GM23338 (cell line): ENCODE results near the gene KRTAP1-4. TPM values are rescaled to one million over a fixed set of nuclear protein-coding genes. Genes with fewer than 3 reads are reported as not detected.

Experiments
- ATAC-seq: fragments of 200-7000 bp; cut with Tn5 transposase; 3 replicates; pipeline ENCODE4 v1.9.1; 2020
- DNase-seq: peaks from one replicate; pipeline ENCODE4 v3.0.0-alpha.2; 2015; ENCODE audit warnings: low spot score
- H2AFZ ChIP-seq: fragments of 200-600 bp; sonication (generic); 2 replicates; pipeline ENCODE4 v1.8.0; 2016; ENCODE audit warnings: antibody characterized with exemption, mild to moderate bottlenecking, moderate library complexity
- H3F3A ChIP-seq: fragments of 200-600 bp; sonication (generic); replicated peaks from 2 replicates; pipeline ENCODE4 v1.8.0; 2017; ENCODE audit warnings: antibody characterized with exemption, mixed run types, low read depth
- H3K27ac ChIP-seq: fragments of 200-600 bp; sonication (generic); 2 replicates; pipeline ENCODE4 v1.6.1; 2016; ENCODE audit warnings: low read depth
- H3K27me3 ChIP-seq: fragments of 200-600 bp; sonication (generic); 2 replicates; pipeline ENCODE4 v1.8.0; 2016; ENCODE audit warnings: mild to moderate bottlenecking, mixed run types, moderate library complexity; ENCODE audit not compliant: insufficient read depth
- H3K36me3 ChIP-seq: fragments of 200-600 bp; sonication (generic); 2 replicates; pipeline ENCODE4 v1.8.0; 2016; ENCODE audit warnings: mild to moderate bottlenecking; ENCODE audit not compliant: insufficient read depth
- H3K4me1 ChIP-seq: fragments of 200-600 bp; sonication (generic); 2 replicates; pipeline ENCODE4 v1.8.0; 2016; ENCODE audit warnings: mild to moderate bottlenecking, moderate library complexity; ENCODE audit not compliant: insufficient read depth
- H3K4me2 ChIP-seq: fragments of 200-600 bp; sonication (generic); 2 replicates; pipeline ENCODE4 v1.7.1; 2017; ENCODE audit warnings: mixed run types
- H3K4me3 ChIP-seq: fragments of 200-600 bp; sonication (generic); 2 replicates; pipeline ENCODE4 v1.6.1; 2016; ENCODE audit warnings: mixed run types
- H3K79me2 ChIP-seq: fragments of 200-600 bp; sonication (generic); replicated peaks from 2 replicates; pipeline ENCODE4 v1.8.0; 2017; ENCODE audit warnings: mild to moderate bottlenecking; ENCODE audit not compliant: insufficient read depth
- H3K9me2 ChIP-seq: fragments of 200-600 bp; sonication (generic); 2 replicates; pipeline ENCODE4 v1.8.0; 2017; ENCODE audit not compliant: insufficient read depth
- H4K20me1 ChIP-seq: fragments of 200-600 bp; sonication (generic); replicated peaks from 2 replicates; pipeline ENCODE4 v1.8.0; 2017; ENCODE audit warnings: mild to moderate bottlenecking; ENCODE audit not compliant: insufficient read depth
- H3K27ac Mint-ChIP-seq: 2 replicates; pipeline ENCODE4 v1.8.0; 2020; ENCODE audit warnings: inconsistent platforms, mild to moderate bottlenecking, moderate library complexity, mixed read lengths
- H3K27me3 Mint-ChIP-seq: 3 replicates; pipeline ENCODE4 v1.8.0; 2022; ENCODE audit warnings: low read depth, mild to moderate bottlenecking, moderate library complexity, mixed read lengths, inconsistent platforms; ENCODE audit not compliant: insufficient read depth, poor library complexity
- H3K36me3 Mint-ChIP-seq: 3 replicates; pipeline ENCODE4 v1.8.0; 2021; ENCODE audit warnings: low read depth, mild to moderate bottlenecking, inconsistent platforms, moderate library complexity, mixed read lengths
- H3K4me1 Mint-ChIP-seq: 3 replicates; pipeline ENCODE4 v1.8.0; 2020; ENCODE audit warnings: mild to moderate bottlenecking, inconsistent platforms, mixed read lengths
- H3K4me3 Mint-ChIP-seq: 3 replicates; pipeline ENCODE4 v1.8.0; 2021; ENCODE audit warnings: moderate library complexity, mild to moderate bottlenecking, inconsistent platforms, mixed read lengths
- H3K9me3 Mint-ChIP-seq: 3 replicates; pipeline ENCODE4 v1.8.0; 2020; ENCODE audit warnings: moderate library complexity, mild to moderate bottlenecking, inconsistent platforms, mixed read lengths
- EZH2phosphoT487 ChIP-seq: fragments of 200-600 bp; sonication (generic); IDR thresholded peaks from one replicate; pipeline ENCODE4 v1.8.1; 2018; ENCODE audit warnings: antibody characterized with exemption; ENCODE audit not compliant: unreplicated experiment
- JUNB ChIP-seq: IDR thresholded peaks from one replicate; pipeline ENCODE4 v1.6.1; 2016; ENCODE audit warnings: antibody characterized with exemption; ENCODE audit not compliant: unreplicated experiment
- NANOG ChIP-seq: IDR thresholded peaks from 2 replicates; pipeline ENCODE4 v1.6.1; 2016; ENCODE audit warnings: antibody characterized with exemption, borderline replicate concordance
- POLR2AphosphoS5 ChIP-seq: IDR thresholded peaks from 2 replicates; pipeline ENCODE4 v1.6.1; 2016; ENCODE audit warnings: antibody characterized with exemption, low read depth
- STAT1 ChIP-seq: IDR thresholded peaks from one replicate; pipeline ENCODE4 v1.6.1; 2016; ENCODE audit warnings: antibody characterized with exemption; ENCODE audit not compliant: unreplicated experiment
- ZNF114 ChIP-seq: fragments of 250-450 bp; sonication (Bioruptor Pico); IDR thresholded peaks from 2 replicates; pipeline ENCODE4 v1.5.0; 2020; ENCODE audit warnings: mild to moderate bottlenecking, moderate library complexity
- ZNF331 ChIP-seq: fragments of 250-450 bp; sonication (Bioruptor Pico); IDR thresholded peaks from 2 replicates; pipeline ENCODE4 v1.5.0; 2020; ENCODE audit warnings: low read depth, mild to moderate bottlenecking, moderate library complexity
- polyA plus RNA-seq: library from polyadenylated mRNA; unstranded; fragments of >200 nt; fragmentation: Nextera tagmentation; extraction: Ambion mirVana; gene quantifications from 2 replicates; pipeline ENCODE4 v1.2.1, GENCODE V29; 2016
- total RNA-seq: library from RNA; depleted of rRNA; stranded (reverse); fragments of >200 nt; shearing (Covaris generic); gene quantifications from 2 replicates; pipeline ENCODE4 v1.2.3, GENCODE V29; 2014
- TF ChIP-seq, protein P1 (sequence below), 2 experiments: fragments of 200-600 bp in 1 of 2; sonication (generic) in 1 of 2; conservative IDR thresholded peaks; 2 replicates each; pipeline versions ENCODE4 v1.5.1 to v1.6.1; 2016 to 2017; ENCODE audit warnings: antibody characterized with exemption in 2 of 2, low read depth in 2 of 2, mild to moderate bottlenecking in 2 of 2, moderate library complexity in 1 of 2
- TF ChIP-seq, protein P2 (sequence below): IDR thresholded peaks from 2 replicates; pipeline ENCODE4 v1.6.1; 2016; ENCODE audit warnings: antibody characterized with exemption
- TF ChIP-seq, protein P3 (sequence below): IDR thresholded peaks from one replicate; pipeline ENCODE4 v1.6.1; 2018; ENCODE audit warnings: antibody characterized with exemption; ENCODE audit not compliant: unreplicated experiment

KRTAP1-4 gene
- total and polyA plus RNA-seq, 2 experiments from 2014 or later = not detected

DNA sequence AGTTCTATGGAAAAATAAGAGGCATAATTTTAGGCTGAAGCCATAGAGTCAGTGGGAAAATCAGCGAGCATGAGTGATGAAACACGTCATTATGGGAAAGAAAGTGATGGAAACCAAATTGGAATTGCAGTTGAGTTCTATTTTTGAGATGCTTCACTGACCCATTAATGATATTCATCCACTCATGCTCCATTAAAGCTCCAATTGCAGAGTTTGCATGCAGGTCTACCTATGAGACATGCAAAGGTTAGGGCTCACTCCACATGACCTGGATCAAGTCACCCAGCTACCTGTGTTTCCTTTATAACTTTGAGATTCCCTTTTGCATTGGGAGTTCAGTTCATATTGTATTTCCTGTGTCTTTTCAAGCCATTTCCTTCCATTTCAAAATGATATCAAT lies 43.7 kb upstream of the KRTAP1-4 start:
- Histone ChIP-seq H2AFZ (no peak overlapping the region), H3K9me2 (peaks cover 5% of the 10 kb centered on the region), H3K4me3 (no peak overlapping the region), H3K4me1 (no peaks in the 10 kb centered on the region), H3K4me2 (no peak overlapping the region), H3F3A (no peaks in the 10 kb centered on the region), H3K27me3 (no peaks in the 10 kb centered on the region), H4K20me1 (no peaks in the 10 kb centered on the region), H3K27ac (no peak overlapping the region), H3K79me2 (no peaks in the 10 kb centered on the region), H3K36me3 (no peaks in the 10 kb centered on the region)
- H3K36me3 Mint-ChIP-seq = no peaks in the 10 kb centered on the region
- no peak for ATAC-seq
- H3K9me3 Mint-ChIP-seq = no peaks in the 10 kb centered on the region; the same call in 2 of the 3 replicates
- TF ChIP-seq JUNB (no peak), ZNF114 (CRISPR knock-in tag) (no peak), ZNF331 (no peak), POLR2AphosphoS5 (no peak), EZH2phosphoT487 (no peak), NANOG (no peak), STAT1 (no peak)
- TF ChIP-seq, protein P1, sequence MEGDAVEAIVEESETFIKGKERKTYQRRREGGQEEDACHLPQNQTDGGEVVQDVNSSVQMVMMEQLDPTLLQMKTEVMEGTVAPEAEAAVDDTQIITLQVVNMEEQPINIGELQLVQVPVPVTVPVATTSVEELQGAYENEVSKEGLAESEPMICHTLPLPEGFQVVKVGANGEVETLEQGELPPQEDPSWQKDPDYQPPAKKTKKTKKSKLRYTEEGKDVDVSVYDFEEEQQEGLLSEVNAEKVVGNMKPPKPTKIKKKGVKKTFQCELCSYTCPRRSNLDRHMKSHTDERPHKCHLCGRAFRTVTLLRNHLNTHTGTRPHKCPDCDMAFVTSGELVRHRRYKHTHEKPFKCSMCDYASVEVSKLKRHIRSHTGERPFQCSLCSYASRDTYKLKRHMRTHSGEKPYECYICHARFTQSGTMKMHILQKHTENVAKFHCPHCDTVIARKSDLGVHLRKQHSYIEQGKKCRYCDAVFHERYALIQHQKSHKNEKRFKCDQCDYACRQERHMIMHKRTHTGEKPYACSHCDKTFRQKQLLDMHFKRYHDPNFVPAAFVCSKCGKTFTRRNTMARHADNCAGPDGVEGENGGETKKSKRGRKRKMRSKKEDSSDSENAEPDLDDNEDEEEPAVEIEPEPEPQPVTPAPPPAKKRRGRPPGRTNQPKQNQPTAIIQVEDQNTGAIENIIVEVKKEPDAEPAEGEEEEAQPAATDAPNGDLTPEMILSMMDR (conservative IDR thresholded peaks at IDR 0.05; ENCODE audit: low read depth in 2 of 2) = no peak
- TF ChIP-seq, protein P2, sequence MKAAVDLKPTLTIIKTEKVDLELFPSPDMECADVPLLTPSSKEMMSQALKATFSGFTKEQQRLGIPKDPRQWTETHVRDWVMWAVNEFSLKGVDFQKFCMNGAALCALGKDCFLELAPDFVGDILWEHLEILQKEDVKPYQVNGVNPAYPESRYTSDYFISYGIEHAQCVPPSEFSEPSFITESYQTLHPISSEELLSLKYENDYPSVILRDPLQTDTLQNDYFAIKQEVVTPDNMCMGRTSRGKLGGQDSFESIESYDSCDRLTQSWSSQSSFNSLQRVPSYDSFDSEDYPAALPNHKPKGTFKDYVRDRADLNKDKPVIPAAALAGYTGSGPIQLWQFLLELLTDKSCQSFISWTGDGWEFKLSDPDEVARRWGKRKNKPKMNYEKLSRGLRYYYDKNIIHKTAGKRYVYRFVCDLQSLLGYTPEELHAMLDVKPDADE = no peak
- TF ChIP-seq, protein P3, sequence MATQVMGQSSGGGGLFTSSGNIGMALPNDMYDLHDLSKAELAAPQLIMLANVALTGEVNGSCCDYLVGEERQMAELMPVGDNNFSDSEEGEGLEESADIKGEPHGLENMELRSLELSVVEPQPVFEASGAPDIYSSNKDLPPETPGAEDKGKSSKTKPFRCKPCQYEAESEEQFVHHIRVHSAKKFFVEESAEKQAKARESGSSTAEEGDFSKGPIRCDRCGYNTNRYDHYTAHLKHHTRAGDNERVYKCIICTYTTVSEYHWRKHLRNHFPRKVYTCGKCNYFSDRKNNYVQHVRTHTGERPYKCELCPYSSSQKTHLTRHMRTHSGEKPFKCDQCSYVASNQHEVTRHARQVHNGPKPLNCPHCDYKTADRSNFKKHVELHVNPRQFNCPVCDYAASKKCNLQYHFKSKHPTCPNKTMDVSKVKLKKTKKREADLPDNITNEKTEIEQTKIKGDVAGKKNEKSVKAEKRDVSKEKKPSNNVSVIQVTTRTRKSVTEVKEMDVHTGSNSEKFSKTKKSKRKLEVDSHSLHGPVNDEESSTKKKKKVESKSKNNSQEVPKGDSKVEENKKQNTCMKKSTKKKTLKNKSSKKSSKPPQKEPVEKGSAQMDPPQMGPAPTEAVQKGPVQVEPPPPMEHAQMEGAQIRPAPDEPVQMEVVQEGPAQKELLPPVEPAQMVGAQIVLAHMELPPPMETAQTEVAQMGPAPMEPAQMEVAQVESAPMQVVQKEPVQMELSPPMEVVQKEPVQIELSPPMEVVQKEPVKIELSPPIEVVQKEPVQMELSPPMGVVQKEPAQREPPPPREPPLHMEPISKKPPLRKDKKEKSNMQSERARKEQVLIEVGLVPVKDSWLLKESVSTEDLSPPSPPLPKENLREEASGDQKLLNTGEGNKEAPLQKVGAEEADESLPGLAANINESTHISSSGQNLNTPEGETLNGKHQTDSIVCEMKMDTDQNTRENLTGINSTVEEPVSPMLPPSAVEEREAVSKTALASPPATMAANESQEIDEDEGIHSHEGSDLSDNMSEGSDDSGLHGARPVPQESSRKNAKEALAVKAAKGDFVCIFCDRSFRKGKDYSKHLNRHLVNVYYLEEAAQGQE = no peak
- no peaks in the 10 kb centered on the region for H3K4me1 Mint-ChIP-seq
- no peak overlapping the region for H3K27ac Mint-ChIP-seq
- no peak for DNase-seq
- H3K27me3 Mint-ChIP-seq = no peaks in the 10 kb centered on the region
- H3K4me3 Mint-ChIP-seq = no peak overlapping the region
